ENCODE results near the gene ZNF322. TPM values are rescaled to one million over a fixed set of nuclear protein-coding genes. Genes with fewer than 3 reads are reported as not detected.

ZNF322 gene
- total RNA-seq, 1 experiment from 2014 or later, result 39.1 TPM

DNA sequence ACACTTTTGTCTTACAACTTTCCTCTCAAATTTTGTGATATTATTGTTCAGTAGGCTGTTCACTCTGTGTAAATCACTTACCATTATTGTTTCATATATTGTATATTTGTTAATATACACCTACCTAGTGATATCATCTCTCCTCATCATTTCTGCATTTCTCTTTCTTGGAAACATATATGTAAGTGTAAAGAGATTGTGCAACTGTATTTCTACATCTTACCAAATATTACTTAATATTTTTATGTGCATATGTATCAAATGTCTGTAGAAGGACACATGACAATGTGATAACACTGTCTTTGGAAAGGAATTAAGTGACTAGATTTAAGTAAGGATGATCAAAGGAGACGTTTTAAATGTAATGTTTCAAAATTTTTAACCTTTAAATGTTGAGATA is 30.2 kb downstream of the ZNF322 start:
- Histone ChIP-seq H3K79me2 (ENCODE audit: insufficient read depth, low read length) (no peaks in the 10 kb centered on the region), H3K9me3 (ENCODE audit: control insufficient read depth, low read depth, low read length) (no peaks in the 10 kb centered on the region), H3K23me2 (ENCODE audit: insufficient read length, low read depth, low read length, poor library complexity, severe bottlenecking) (no peaks in the 10 kb centered on the region), H3K27ac (ENCODE audit: insufficient read length, low read depth, low read length) (no peak overlapping the region), H2BK5ac (ENCODE audit: insufficient read length, low read length) (no peak overlapping the region), H3K14ac (ENCODE audit: insufficient read depth, low read length) (no peak overlapping the region), H3K56ac (ENCODE audit: insufficient read length, low read depth, low read length) (no peak overlapping the region), H4K91ac (ENCODE audit: insufficient read length, low read depth, low read length) (no peak overlapping the region), H3K23ac (ENCODE audit: insufficient read length, low read depth, low read length) (no peak overlapping the region), H3K27me3 (ENCODE audit: insufficient read depth, low read length) (no peaks in the 10 kb centered on the region), H2BK120ac (ENCODE audit: low read depth, low read length, poor library complexity, severe bottlenecking) (no peak overlapping the region), H4K20me1 (ENCODE audit: control insufficient read depth, insufficient read depth, insufficient read length) (no peaks in the 10 kb centered on the region), H3K79me1 (ENCODE audit: insufficient read depth, low read depth, low read length, poor library complexity, severe bottlenecking) (no peaks in the 10 kb centered on the region), H2BK20ac (ENCODE audit: low read depth, low read length, poor library complexity, severe bottlenecking) (no peak overlapping the region), H2BK15ac (ENCODE audit: low read depth, low read length) (no peak overlapping the region), H2BK12ac (ENCODE audit: insufficient read length, low read depth, low read length) (no peak overlapping the region), H3K4me2 (ENCODE audit: insufficient read depth, insufficient read length, low read length) (no peak overlapping the region), H3K18ac (ENCODE audit: insufficient read length, low read depth, low read length) (no peak overlapping the region), H2AK5ac (ENCODE audit: insufficient read length, low read length) (no peak overlapping the region), H3K9ac (ENCODE audit: extremely low read depth, insufficient read length, low read length) (no peak overlapping the region), H3T11ph (ENCODE audit: low read length) (no peak overlapping the region), H3K4me1 (ENCODE audit: insufficient read depth, low read length) (no peaks in the 10 kb centered on the region), H3K4ac (ENCODE audit: low read depth, low read length) (no peak overlapping the region), H4K8ac (replicated peaks; ENCODE audit: insufficient read length, low read depth, low read length) (no peak overlapping the region), H4K5ac (ENCODE audit: insufficient read length, low read depth, low read length) (no peak overlapping the region), H2AFZ (ENCODE audit: low read length) (no peak overlapping the region)
- TF ChIP-seq CTCF (conservative IDR thresholded peaks at IDR 0.05), result no peak
- peaks cover 10% of the 10 kb centered on the region in 2 experiments for H3K9me3 Mint-ChIP-seq
- H3K4me3 Mint-ChIP-seq, result no peak overlapping the region
- WGBS (ENCODE audit: extremely low coverage, insufficient read length, low lambda C conversion rate), result no CpG with 5 or more reads among the region's 1 CpG
- no peaks in the 10 kb centered on the region for H3K27me3 Mint-ChIP-seq (ENCODE audit: low read depth)
- H3K27ac Mint-ChIP-seq, result no peak overlapping the region
- no peaks in the 10 kb centered on the region for H3K36me3 Mint-ChIP-seq (ENCODE audit: insufficient read depth in 1 of 3, low read depth in 3 of 3)
- H3K4me1 Mint-ChIP-seq, result no peaks in the 10 kb centered on the region
- no peak for DNase-seq
